CD4-positive, alpha-beta memory T cell (primary cell): ENCODE measurements around the gene OR7A17. TPM values are rescaled to one million over a fixed set of nuclear protein-coding genes. Genes with fewer than 3 reads are reported as not detected.

Experiments
- CTCF ChIA-PET: fragments of 350-600 bp; sonication (Branson Sonifier 250); formaldehyde crosslinking; loops from one replicate; lab custom pipeline; 2021; ENCODE audit warnings: inconsistent platforms; ENCODE audit not compliant: partially characterized antibody; lab: Charles Lee
- POLR2A ChIA-PET: fragments of 350-600 bp; sonication (Branson Sonifier 250); formaldehyde crosslinking; loops from one replicate; lab custom pipeline; 2021; ENCODE audit not compliant: partially characterized antibody; lab: Charles Lee
- DNase-seq, 5 donors: peaks; one replicate each; pipeline versions ENCODE4 v3.0.0 to v3.0.0-alpha.2; 2020 to 2022; ENCODE audit warnings: mixed read lengths in 1 of 5
- H3K27ac ChIP-seq: one replicate; pipeline ENCODE4 v1.7.0; 2013; ENCODE audit warnings: low read depth, low read length
- H3K27me3 ChIP-seq: 2 replicates; pipeline ENCODE4 v1.7.0; 2013; ENCODE audit warnings: mild to moderate bottlenecking, low read length, moderate library complexity; ENCODE audit not compliant: insufficient read depth
- H3K36me3 ChIP-seq: 2 replicates; pipeline ENCODE4 v1.7.0; 2013; ENCODE audit warnings: mild to moderate bottlenecking, low read length, moderate library complexity; ENCODE audit not compliant: insufficient read depth
- H3K4me1 ChIP-seq: 2 replicates; pipeline ENCODE4 v1.7.0; 2013; ENCODE audit warnings: mild to moderate bottlenecking, low read length, moderate library complexity; ENCODE audit not compliant: insufficient read depth
- H3K4me3 ChIP-seq, 2 donors: one replicate each; pipeline ENCODE4 v1.7.0; 2013; ENCODE audit warnings: low read length in 2 of 2, mild to moderate bottlenecking in 1 of 2
- H3K9me3 ChIP-seq, 2 donors: one replicate each; pipeline ENCODE4 v1.7.0; 2013; ENCODE audit warnings: low read length in 2 of 2, control low read depth in 1 of 2; ENCODE audit not compliant: control insufficient read depth in 1 of 2
- H3K27ac Mint-ChIP-seq, 7 donors: one replicate each; pipeline ENCODE4 v1.8.0; 2020 to 2021; ENCODE audit warnings: mixed read lengths in 7 of 7, mild to moderate bottlenecking in 6 of 7, inconsistent platforms in 3 of 7, moderate library complexity in 3 of 7
- H3K27me3 Mint-ChIP-seq, 2 donors: one replicate each; pipeline ENCODE4 v1.8.0; 2020 to 2021; ENCODE audit warnings: mixed read lengths in 2 of 2
- H3K36me3 Mint-ChIP-seq, 2 donors: one replicate each; pipeline ENCODE4 v1.8.0; 2020 to 2021; ENCODE audit warnings: mixed read lengths in 2 of 2, inconsistent platforms in 1 of 2, mild to moderate bottlenecking in 1 of 2
- H3K4me1 Mint-ChIP-seq, 4 donors: one replicate each; pipeline ENCODE4 v1.8.0; 2020 to 2021; ENCODE audit warnings: mixed read lengths in 4 of 4, mild to moderate bottlenecking in 1 of 4
- H3K4me3 Mint-ChIP-seq, 8 donors: one replicate each; pipeline ENCODE4 v1.8.0; 2020 to 2021; ENCODE audit warnings: mixed read lengths in 8 of 8, mild to moderate bottlenecking in 7 of 8, moderate library complexity in 6 of 8, inconsistent platforms in 3 of 8
- H3K9me3 Mint-ChIP-seq, 8 donors: one replicate each; pipeline ENCODE4 v1.8.0; 2020 to 2021; ENCODE audit warnings: mixed read lengths in 8 of 8, mild to moderate bottlenecking in 5 of 8, inconsistent platforms in 3 of 8, moderate library complexity in 1 of 8
- intact Hi-C: fragments of 100-400 bp; cut with micrococcal nuclease; formaldehyde crosslinking; loops from one replicate; pipeline ENCODE4 v1.15.1; 2023
- polyA plus RNA-seq, 2 donors: library from polyadenylated mRNA; unstranded; fragments of 300-500 nt; fragmentation: Illumina TruSeq; gene quantifications; one replicate each; pipeline ENCODE4 v1.2.3, GENCODE V29; 2021
- total RNA-seq, 2 experiments: library from RNA; stranded (reverse); gene quantifications; one replicate each; pipeline ENCODE4 v1.2.3, GENCODE V29; 2021

Gene OR7A17
- total RNA-seq = not detected
- not detected for polyA plus RNA-seq

DNA sequence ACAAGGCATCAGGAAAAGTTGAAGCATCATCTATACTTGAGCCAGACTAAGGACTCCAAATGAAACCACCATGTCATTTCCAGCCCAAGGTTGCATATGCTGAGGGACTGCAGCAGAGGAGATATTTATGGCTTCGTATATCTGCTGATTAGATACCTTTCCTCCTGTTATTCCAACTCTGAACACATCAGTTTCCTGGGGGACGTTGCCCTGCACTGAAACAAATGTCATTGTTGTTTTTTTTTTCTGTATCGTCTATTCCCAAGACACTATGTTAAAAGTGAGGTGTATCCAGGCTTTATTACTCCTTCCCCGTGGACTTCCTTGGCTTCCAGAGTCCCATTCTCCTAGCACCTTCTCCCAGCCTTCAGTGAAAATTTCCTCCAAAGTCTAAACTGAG is at the start of gene OR7A17:
TSS of gene OR7A17 (minus strand) at position 101 of the 400 bp plus-strand sequence. CDS start 4,777 bp downstream, outside the sequence.
- H3K9me3 Mint-ChIP-seq = no peaks in the 10 kb centered on the region
- intact Hi-C loops = no loop called here
- peaks cover 0 to 4% (median 3%) of the 10 kb centered on the region in 4 donors for H3K4me1 Mint-ChIP-seq
- CTCF ChIA-PET = interaction anchor here (0.7 kb wide), 1 partner anchor 131 kb away, joined by 3 read pairs; no protein-coding TSS in a partner anchor
- H3K4me3 Mint-ChIP-seq = no peak within 1 kb of the TSS
- POLR2A ChIA-PET = no interaction called here
- Histone ChIP-seq H3K4me3 (no peak within 1 kb of the TSS), H3K36me3 (no peaks in the 10 kb centered on the region), H3K27me3 (no peaks in the 10 kb centered on the region), H3K4me1 (no peaks in the 10 kb centered on the region), H3K27ac (no peak within 1 kb of the TSS), H3K9me3 (no peaks in the 10 kb centered on the region)
- no peaks in the 10 kb centered on the region for H3K36me3 Mint-ChIP-seq
- peak within 1 kb of the TSS in 2 of 7 donors; percentile 21 to 33 for H3K27ac Mint-ChIP-seq
- H3K27me3 Mint-ChIP-seq = peaks cover 13 to 28% of the 10 kb centered on the region in 2 donors
- DNase-seq = no peak

DNA sequence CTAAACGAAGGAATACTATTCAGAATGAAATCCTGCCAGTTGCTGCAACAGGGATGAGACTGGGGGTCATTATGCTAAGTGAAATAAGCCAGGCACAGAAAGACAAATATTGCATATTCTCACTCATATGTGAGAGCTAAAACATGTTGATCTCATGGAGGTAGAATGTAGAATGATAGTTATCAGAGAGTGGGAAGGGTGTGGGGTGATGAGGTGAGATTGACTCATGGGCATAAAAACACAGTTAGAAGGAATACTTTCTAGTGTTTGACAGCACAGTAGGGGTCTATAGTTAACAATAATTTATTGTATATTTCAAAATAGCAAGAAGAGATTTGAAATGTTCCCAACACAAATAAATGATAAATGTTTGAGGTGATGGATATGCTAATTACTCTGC is 47.6 kb upstream of the OR7A17 start:
- Mint-ChIP-seq H3K4me1 (no peaks in the 10 kb centered on the region), H3K27me3 (peaks cover 14 to 18% of the 10 kb centered on the region in 2 donors), H3K36me3 (no peaks in the 10 kb centered on the region), H3K27ac (no peak overlapping the region), H3K4me3 (no peak overlapping the region), H3K9me3 (peaks cover 0 to 10% (median 4%) of the 10 kb centered on the region in 8 donors)
- no peak overlapping the region for H3K27ac ChIP-seq
- no peaks in the 10 kb centered on the region for H3K9me3 ChIP-seq
- H3K27me3 ChIP-seq = no peaks in the 10 kb centered on the region
- ChIA-PET CTCF (no interaction called here), POLR2A (no interaction called here)
- no peak overlapping the region for H3K4me3 ChIP-seq
- no peaks in the 10 kb centered on the region for H3K36me3 ChIP-seq
- H3K4me1 ChIP-seq = no peaks in the 10 kb centered on the region
- no peak for DNase-seq
- intact Hi-C loops = no loop called here

DNA sequence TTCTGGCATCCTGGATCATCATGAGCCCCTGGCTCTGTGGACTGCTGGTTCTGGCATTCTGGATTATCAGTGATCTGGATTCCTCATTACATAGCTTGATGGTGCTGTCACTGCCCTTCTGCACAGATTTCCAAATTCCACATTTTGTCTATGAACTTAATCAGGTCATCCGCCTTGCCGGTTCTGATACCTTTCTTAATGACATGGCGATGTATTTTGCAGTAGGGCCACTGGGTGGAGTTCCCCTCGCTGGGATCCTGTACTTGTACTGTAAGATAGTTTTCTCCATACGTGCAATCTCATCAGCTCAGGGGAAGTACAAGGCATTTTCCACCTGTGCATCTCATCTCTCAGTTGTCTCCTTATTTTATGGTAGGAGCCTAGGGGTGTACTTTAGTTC is 30.9 kb upstream of the OR7A17 start:
- Histone ChIP-seq H3K4me1 (no peaks in the 10 kb centered on the region), H3K36me3 (no peaks in the 10 kb centered on the region), H3K27ac (no peak overlapping the region), H3K27me3 (no peaks in the 10 kb centered on the region), H3K4me3 (no peak overlapping the region), H3K9me3 (no peaks in the 10 kb centered on the region)
- Mint-ChIP-seq H3K9me3 (peaks cover 0 to 16% (median 9%) of the 10 kb centered on the region in 8 donors), H3K4me3 (no peak overlapping the region), H3K27ac (no peak overlapping the region), H3K4me1 (no peaks in the 10 kb centered on the region), H3K36me3 (no peaks in the 10 kb centered on the region), H3K27me3 (peaks cover 27 to 35% of the 10 kb centered on the region in 2 donors)
- CTCF ChIA-PET = no interaction called here
- intact Hi-C loops = no loop called here
- POLR2A ChIA-PET = no interaction called here
- no peak for DNase-seq

DNA sequence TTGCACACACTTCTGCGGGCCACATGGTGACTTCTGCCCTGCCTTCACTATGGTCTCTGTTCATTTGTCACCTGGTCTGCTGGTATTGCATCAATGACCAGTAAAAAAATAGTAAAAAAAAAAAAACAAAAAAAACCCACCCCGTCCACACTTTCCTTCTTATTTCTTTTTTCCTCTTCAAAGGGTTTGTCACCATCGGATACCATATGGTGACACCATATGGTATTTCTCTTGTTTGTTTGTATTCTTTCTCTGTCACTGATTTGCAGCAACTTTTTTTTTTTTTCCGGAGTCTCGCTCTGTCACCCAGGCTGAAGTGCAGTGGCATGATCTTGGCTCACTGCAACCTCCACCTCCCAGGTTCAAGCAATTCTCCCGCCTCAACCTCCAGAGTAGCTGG is 29.2 kb upstream of the OR7A17 start:
- peaks cover 0 to 16% (median 9%) of the 10 kb centered on the region in 8 donors for H3K9me3 Mint-ChIP-seq
- Histone ChIP-seq H3K27me3 (no peaks in the 10 kb centered on the region), H3K4me3 (no peak overlapping the region), H3K27ac (no peak overlapping the region), H3K9me3 (no peaks in the 10 kb centered on the region), H3K4me1 (no peaks in the 10 kb centered on the region), H3K36me3 (no peaks in the 10 kb centered on the region)
- no peaks in the 10 kb centered on the region for H3K4me1 Mint-ChIP-seq
- no peak overlapping the region for H3K4me3 Mint-ChIP-seq
- ChIA-PET CTCF (no interaction called here), POLR2A (no interaction called here)
- intact Hi-C loops = no loop called here
- no peak overlapping the region for H3K27ac Mint-ChIP-seq
- DNase-seq = no peak
- no peaks in the 10 kb centered on the region for H3K36me3 Mint-ChIP-seq
- peaks cover 26 to 35% of the 10 kb centered on the region in 2 donors for H3K27me3 Mint-ChIP-seq

DNA sequence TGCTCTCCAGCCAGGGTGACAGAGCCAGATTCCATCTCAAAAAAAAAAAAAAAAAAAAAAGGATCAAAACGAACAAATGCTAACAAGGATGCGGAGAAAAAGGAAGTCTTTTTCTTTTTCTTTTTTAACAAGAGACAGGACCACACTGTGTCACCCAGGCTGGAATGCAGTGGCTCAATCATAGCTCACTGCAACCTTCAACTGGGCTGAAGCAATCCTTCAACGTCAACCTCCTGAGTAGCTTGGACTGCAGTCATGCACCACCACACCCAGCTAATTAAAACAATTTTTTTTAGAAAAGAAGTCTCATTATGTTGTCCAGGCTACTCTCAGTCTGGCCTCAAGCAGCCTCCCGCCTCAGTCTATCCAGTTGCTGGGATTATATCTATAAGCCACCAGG is 20.8 kb upstream of the OR7A17 start:
- Mint-ChIP-seq H3K9me3 (no peaks in the 10 kb centered on the region), H3K27ac (no peak overlapping the region), H3K4me3 (no peak overlapping the region), H3K27me3 (peaks cover 21 to 25% of the 10 kb centered on the region in 2 donors), H3K4me1 (no peaks in the 10 kb centered on the region), H3K36me3 (no peaks in the 10 kb centered on the region)
- Histone ChIP-seq H3K27ac (no peak overlapping the region), H3K36me3 (no peaks in the 10 kb centered on the region), H3K4me1 (no peaks in the 10 kb centered on the region), H3K27me3 (no peaks in the 10 kb centered on the region), H3K4me3 (no peak overlapping the region), H3K9me3 (no peaks in the 10 kb centered on the region)
- ChIA-PET CTCF (no interaction called here), POLR2A (no interaction called here)
- intact Hi-C loops = no loop called here
- no peak for DNase-seq

DNA sequence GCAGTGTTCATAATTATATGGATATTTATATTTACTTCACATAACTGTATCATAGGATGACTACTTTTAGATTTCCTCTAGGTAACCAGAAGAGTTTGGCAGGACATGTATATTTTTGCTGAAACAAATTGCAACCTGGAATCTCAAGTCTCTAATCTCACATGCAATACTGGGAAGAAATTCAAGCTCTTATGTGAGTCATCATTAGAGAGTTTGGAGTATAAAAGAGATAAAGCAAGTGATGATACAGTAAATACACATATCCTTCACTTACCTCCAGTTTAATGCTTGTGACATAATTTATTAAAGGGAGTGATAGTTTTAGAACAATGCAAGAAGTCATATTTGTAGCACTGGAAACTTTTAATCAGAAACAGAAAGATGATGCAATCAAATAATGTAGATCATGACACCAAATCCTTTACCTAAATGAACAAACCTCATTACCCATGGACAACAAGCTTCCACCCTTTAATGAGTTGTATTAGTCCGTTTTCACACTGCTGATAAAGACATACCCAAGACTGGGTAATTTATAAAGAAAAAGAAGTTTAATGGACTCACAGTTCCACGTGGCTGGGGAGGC is 15.8 kb upstream of the OR7A17 start:
- no peaks in the 10 kb centered on the region for H3K4me1 Mint-ChIP-seq
- H3K27me3 Mint-ChIP-seq = peaks cover 30 to 31% of the 10 kb centered on the region in 2 donors
- no peak overlapping the region for H3K27ac Mint-ChIP-seq
- Histone ChIP-seq H3K4me1 (no peaks in the 10 kb centered on the region), H3K27ac (no peak overlapping the region), H3K27me3 (peaks cover 3% of the 10 kb centered on the region), H3K4me3 (no peak overlapping the region), H3K9me3 (no peaks in the 10 kb centered on the region), H3K36me3 (no peaks in the 10 kb centered on the region)
- intact Hi-C loops = no loop called here
- ChIA-PET POLR2A (interaction anchor here (0.6 kb wide), 1 partner anchor 1282 kb away, joined by 3 read pairs; no protein-coding TSS in a partner anchor), CTCF (no interaction called here)
- H3K9me3 Mint-ChIP-seq = no peaks in the 10 kb centered on the region
- no peaks in the 10 kb centered on the region for H3K36me3 Mint-ChIP-seq
- no peak for DNase-seq
- H3K4me3 Mint-ChIP-seq = no peak overlapping the region

DNA sequence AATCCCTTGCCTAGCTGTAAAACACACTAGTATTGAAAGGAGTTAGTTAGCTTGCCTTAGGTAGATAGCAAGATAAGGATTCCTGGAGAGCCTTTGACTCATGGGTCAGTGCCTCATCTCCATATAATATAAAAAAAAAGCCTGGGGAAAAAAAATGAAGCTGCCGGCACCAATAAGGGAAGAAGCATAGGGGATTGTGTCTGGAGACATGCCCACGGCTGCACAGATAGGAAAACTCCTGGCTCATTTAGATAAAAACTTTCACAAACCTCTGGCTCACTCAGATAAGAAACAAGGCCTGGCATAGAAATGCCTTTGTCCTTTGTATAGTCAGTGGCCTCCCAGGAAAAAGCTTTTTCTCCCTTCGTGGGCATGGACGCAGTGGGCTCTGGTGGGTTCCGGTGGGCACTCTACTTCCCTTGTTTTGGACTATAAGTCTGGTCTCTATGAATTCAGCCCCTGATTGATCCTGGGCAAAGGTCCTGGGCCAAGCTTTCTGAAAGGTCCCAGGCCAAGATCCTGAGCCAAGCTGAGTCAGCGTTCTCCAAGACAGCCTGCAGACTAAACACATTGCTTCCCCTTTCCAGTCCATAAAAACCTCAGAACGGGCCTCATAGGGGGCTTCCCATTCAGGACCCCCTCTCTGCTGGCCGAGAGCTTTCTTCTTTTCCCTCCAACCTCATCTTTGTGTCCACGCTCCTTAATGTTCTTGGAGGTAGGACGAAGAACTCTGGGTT is 4.9 kb upstream of the OR7A17 start:
- CTCF ChIA-PET = interaction anchor here (0.6 to 6.3 kb wide), 3 partner anchors 314 to 1254 kb away, joined by 3 to 45 read pairs (median 5); partner anchors contain the start of gene NDUFB7
- POLR2A ChIA-PET = no interaction called here

More for the DNA sequence above, 4.9 kb upstream of the OR7A17 start:
- peaks cover 0 to 4% (median 3%) of the 10 kb centered on the region in 4 donors for H3K4me1 Mint-ChIP-seq
- Histone ChIP-seq H3K36me3 (no peaks in the 10 kb centered on the region), H3K4me1 (no peaks in the 10 kb centered on the region), H3K9me3 (no peaks in the 10 kb centered on the region), H3K27me3 (no peaks in the 10 kb centered on the region), H3K4me3 (no peak overlapping the region), H3K27ac (no peak overlapping the region)
- H3K9me3 Mint-ChIP-seq = no peaks in the 10 kb centered on the region
- H3K4me3 Mint-ChIP-seq = no peak overlapping the region
- no peak for DNase-seq
- intact Hi-C loops = no loop called here
- H3K27ac Mint-ChIP-seq = no peak overlapping the region
- no peaks in the 10 kb centered on the region for H3K36me3 Mint-ChIP-seq
- H3K27me3 Mint-ChIP-seq = peaks cover 25 to 35% of the 10 kb centered on the region in 2 donors
